ENCODE results near the gene PRODH2.

GRCh38 chr19:35860436-35860817 is 47.8 kb upstream of the PRODH2 start:
- TF ChIP-seq CTCF (conservative IDR thresholded peaks at IDR 0.05) = no peak
- TF ChIP-seq ZFX (IDR thresholded peaks at IDR 0.05) = no peak

All from C4-2B (cell line).